ENCODE measurements around the gene PIGZ.

- TF ChIP-seq ZNF274 (IDR thresholded peaks at IDR 0.05; ENCODE audit: low read depth, low read length) (no peak), YY1 (IDR thresholded peaks at IDR 0.05; ENCODE audit: insufficient read depth, insufficient read length) (no peak), SUZ12 (IDR thresholded peaks at IDR 0.05; ENCODE audit: extremely low read depth, insufficient read depth, insufficient read length) (no peak)
These were observed 22.0 kb upstream of the PIGZ start for GRCh38 chr3:196990601-196991007.
